ENCODE measurements around the gene SLC50A1.

SLC50A1 gene

DNA sequence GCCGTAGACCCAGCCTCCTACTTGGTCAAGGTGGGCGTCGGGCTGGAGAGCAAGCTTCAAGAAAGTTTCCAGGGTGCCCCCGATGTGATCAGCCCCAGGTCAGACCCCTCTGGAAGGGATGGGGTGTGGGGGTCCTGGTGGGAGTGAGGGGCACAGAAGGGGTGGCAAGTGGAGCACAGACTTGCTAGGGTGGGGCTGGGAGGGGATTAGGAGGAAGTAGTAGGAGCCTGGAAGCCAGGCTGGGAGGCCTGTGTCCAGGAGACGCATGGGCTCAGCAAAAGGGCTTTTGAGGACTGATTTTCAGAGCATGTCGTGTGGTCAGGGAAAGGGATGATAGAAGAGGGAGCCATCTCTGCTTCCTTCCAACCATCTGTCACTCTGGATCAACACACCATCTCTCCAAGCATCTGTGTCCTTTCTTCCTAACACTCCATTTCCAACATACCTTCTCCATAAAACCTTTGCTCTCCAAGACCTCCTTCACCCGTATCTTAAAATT lies 46.4 kb downstream of the SLC50A1 start:
- TF ChIP-seq, protein P1, sequence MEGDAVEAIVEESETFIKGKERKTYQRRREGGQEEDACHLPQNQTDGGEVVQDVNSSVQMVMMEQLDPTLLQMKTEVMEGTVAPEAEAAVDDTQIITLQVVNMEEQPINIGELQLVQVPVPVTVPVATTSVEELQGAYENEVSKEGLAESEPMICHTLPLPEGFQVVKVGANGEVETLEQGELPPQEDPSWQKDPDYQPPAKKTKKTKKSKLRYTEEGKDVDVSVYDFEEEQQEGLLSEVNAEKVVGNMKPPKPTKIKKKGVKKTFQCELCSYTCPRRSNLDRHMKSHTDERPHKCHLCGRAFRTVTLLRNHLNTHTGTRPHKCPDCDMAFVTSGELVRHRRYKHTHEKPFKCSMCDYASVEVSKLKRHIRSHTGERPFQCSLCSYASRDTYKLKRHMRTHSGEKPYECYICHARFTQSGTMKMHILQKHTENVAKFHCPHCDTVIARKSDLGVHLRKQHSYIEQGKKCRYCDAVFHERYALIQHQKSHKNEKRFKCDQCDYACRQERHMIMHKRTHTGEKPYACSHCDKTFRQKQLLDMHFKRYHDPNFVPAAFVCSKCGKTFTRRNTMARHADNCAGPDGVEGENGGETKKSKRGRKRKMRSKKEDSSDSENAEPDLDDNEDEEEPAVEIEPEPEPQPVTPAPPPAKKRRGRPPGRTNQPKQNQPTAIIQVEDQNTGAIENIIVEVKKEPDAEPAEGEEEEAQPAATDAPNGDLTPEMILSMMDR (IDR thresholded peaks at IDR 0.05; ENCODE audit: extremely low read depth, missing control alignments): no peak
- no peak for DNase-seq (ENCODE audit: low spot score)

DNA sequence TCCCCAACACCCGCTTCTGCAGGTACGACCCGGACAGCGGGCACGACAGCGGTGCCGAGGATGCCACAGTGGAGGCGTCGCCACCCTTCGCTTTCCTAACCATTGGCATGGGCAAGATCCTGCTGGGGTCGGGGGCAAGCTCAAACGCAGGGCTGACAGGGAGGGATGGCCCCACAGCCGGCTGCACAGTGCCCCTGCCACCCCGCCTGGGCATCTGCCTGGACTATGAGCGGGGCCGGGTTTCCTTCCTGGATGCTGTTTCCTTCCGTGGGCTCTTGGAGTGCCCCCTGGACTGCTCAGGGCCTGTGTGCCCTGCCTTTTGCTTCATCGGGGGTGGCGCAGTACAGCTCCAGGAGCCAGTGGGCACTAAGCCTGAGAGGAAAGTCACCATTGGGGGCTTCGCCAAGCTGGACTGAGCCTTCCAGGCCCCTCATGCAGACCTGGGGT lies 48.1 kb downstream of the SLC50A1 start:
- TF ChIP-seq, protein P1 (IDR thresholded peaks at IDR 0.05; ENCODE audit: extremely low read depth, missing control alignments): no peak
- DNase-seq (ENCODE audit: low spot score): no peak

DNA sequence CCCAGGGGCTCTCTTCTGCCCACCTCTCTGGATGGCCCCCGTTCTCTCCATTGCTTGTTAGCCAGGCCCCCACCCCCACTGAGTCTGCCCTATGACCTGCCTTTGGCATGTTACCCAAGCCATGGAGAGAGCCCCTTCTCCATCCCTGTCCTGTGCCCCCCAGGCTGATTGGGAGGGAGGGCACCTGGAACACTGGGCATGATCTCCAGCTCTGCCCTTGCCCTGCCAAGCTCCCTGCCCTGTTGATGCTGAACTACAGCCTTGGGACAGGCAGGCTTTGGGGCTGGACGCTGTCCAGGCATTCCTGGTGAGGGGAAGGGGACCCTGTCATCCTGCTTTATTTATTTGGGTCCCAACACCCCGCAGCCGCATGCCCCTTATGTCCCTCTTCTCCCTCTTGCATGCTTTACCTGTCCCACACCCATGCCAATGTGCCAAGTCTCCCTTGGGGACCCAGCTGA lies 48.7 kb downstream of the SLC50A1 start:
- DNase-seq (ENCODE audit: low spot score): peak; percentile 11
- TF ChIP-seq, protein P1 (IDR thresholded peaks at IDR 0.05; ENCODE audit: extremely low read depth, missing control alignments): no peak

DNA sequence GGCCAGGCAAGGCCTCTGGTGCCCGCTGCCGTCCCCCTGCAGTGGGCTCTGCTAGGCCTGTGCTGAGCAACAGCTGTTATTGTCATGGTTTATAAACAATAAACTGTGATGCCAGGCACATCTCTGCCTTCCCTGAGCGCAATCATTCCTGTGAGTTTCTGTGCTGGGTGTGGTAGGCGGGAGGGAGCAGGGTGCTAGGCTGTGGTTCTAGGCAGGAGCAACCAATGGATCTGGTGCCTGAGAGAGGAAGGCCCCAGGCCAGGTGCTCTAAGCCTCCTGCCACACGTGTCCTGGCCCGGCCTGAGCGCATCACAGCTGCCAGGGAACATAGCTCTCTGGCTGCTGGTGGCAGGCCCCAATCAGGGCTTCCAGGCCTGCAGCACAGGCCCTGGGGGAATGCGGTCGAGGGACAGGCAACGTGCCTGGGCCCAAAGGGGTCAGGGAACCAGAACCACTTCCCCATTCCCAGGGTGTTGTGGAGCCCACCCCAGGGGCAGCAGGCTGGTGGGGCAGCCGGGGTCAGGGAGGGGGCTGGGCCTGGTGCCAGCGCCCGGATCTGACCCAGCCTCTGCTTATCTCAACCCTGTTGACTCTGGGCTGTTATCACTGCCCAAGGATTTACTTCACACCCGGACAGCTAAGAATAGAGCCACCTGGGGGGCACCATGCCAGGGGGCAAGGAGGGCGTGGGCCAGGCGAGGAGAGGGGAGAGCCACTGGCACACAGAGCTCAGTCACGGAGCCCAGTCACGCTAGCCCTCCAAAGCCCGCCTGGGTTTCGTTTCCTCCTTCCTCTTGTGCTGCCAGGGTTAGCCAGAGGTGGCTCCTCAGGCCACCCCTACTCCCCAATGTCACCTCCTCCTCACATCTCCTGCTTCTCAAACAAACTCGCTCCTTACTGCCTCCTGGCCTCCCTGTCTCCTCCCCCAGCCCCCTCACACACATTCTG lies 49.5 kb downstream of the SLC50A1 start:
- TF ChIP-seq, protein P1 (IDR thresholded peaks at IDR 0.05; ENCODE audit: extremely low read depth, missing control alignments): no peak
- DNase-seq (ENCODE audit: low spot score): peak; percentile 86

DNA sequence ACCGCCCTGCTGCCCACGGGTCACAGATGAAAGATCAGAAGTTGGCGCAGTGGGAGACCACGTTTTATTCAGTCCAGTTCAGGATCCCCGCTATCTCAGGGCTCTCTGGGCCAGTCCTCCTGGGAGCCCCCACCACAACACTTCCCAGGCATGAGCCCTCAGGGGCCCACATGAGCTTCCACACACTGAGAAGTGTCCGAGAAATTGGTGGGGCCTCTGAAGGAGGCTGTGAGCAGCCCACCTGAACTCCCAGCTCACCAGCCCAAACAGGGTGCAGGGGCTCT lies 50.1 kb downstream of the SLC50A1 start:
- DNase-seq (ENCODE audit: low spot score): no peak
- TF ChIP-seq, protein P1 (IDR thresholded peaks at IDR 0.05; ENCODE audit: extremely low read depth, missing control alignments): no peak

DNA sequence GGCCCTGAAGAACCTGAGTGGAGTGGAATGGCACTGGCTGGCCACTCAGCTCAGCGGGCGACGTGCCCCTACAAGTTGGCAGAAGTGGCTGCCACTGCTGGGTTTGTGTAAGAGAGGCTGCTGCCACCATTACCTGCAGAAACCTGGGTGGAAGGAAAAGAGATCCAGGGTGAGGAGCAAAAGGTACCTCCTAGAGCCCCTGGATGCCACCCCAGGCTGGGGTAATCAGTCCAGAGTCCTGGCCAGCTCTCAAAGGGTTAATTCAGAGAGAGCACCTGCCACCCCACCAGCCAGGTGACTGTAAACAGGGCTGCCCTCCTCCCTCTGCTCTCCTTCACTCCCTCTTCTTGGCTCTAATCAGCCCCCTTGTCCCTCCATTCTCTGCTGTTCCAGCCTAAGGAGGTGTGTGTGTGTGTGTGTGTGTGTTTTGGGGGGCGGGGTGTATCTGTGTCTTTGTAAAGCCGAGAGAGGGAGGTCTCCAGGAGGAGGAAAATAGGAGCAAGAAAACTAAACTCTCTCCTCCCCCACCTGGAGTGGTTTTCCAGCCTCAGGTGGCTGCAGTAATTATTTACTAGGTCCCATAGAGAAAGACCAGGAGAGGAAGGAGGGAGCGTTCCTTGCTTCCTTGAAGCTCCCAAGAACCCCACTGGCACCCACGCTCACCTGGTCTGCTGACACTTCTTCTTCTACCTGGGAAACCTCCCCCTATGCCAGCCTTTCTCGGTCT lies 50.6 kb downstream of the SLC50A1 start:
- no peak for DNase-seq (ENCODE audit: low spot score)
- TF ChIP-seq, protein P1 (IDR thresholded peaks at IDR 0.05; ENCODE audit: extremely low read depth, missing control alignments): no peak

Measured in GM20000 (cell line).